ENCODE results near the gene SPAG8. TPM values are rescaled to one million over a fixed set of nuclear protein-coding genes. Genes with fewer than 3 reads are reported as not detected.

The SPAG8 gene
- total and polyA plus RNA-seq, 8 donors: 1.8 to 13.8 (median 8.1) TPM

GRCh38 chr9:35759795-35760194 is 52.3 kb downstream of the SPAG8 start:
- Histone ChIP-seq H3K27ac (no peak overlapping the region), H3K36me3 (peaks cover 0 to 4% of the 10 kb centered on the region in 2 donors), H3K4me3 (no peak overlapping the region), H3K4me1 (peaks cover 4 to 34% of the 10 kb centered on the region in 2 donors), H3K9me3 (no peaks in the 10 kb centered on the region), H3K27me3 (no peaks in the 10 kb centered on the region)
- intact Hi-C loops (cut with DNase I): no loop called here
- ATAC-seq: no peak
- TF ChIP-seq CTCF (IDR thresholded peaks at IDR 0.05): no peak
- no peak for DNase-seq

Other genes with a start within 250 kb of the SPAG8 start
- gene TESK1, start 207.0 kb downstream of the SPAG8 start, total RNA-seq: 10 to 100 TPM; 40.6 to 44.6 TPM
- gene TESK1, start 207.0 kb downstream of the SPAG8 start, polyA plus RNA-seq (ENCODE audit: insufficient read length in 6 of 6): 10 to 100 TPM; 30.8 to 44.2 (median 39.8) TPM
- 1 to 10 TPM; 3.4 to 4.0 TPM for gene CD72, start 193.8 kb downstream of the SPAG8 start, total RNA-seq
- gene CD72, start 193.8 kb downstream of the SPAG8 start, polyA plus RNA-seq (ENCODE audit: insufficient read length in 6 of 6): 1 to 10 TPM; 3.2 to 4.3 (median 3.7) TPM
- 1 to 10 TPM in 1 of 2 donors, under 1 TPM in 1; 0.99 to 2.4 TPM for gene SIT1, start 161.3 kb downstream of the SPAG8 start, total RNA-seq
- under 1 TPM; 0.27 to 0.65 (median 0.45) TPM for gene SIT1, start 161.3 kb downstream of the SPAG8 start, polyA plus RNA-seq (ENCODE audit: insufficient read length in 6 of 6)
- over 10,000 TPM; 27,227 to 27,465 TPM for gene RMRP, start 154.2 kb downstream of the SPAG8 start, total RNA-seq
- gene RMRP, start 154.2 kb downstream of the SPAG8 start, polyA plus RNA-seq (ENCODE audit: insufficient read length in 6 of 6): not detected
- 10 to 100 TPM; 24.7 to 25.6 TPM for gene CCDC107, start 154.0 kb downstream of the SPAG8 start, total RNA-seq
- gene CCDC107, start 154.0 kb downstream of the SPAG8 start, polyA plus RNA-seq (ENCODE audit: insufficient read length in 6 of 6): 10 to 100 TPM in 5 of 6 donors, 1 to 10 TPM in 1; 9.2 to 18.2 (median 11.3) TPM
- gene ARHGEF39, start 147.1 kb downstream of the SPAG8 start, total RNA-seq: 1 to 10 TPM; 1.5 to 3.1 TPM
- gene ARHGEF39, start 147.1 kb downstream of the SPAG8 start, polyA plus RNA-seq (ENCODE audit: insufficient read length in 6 of 6): 10 to 100 TPM in 4 of 6 donors, 1 to 10 TPM in 2; 7.6 to 17.7 (median 11.2) TPM
- gene CA9, start 138.3 kb downstream of the SPAG8 start, total RNA-seq: under 1 TPM in 1 of 2 donors, not detected in 1; 0.26 TPM
- 1 to 10 TPM in 4 of 6 donors, under 1 TPM in 2; 0.86 to 1.8 (median 1.3) TPM for gene CA9, start 138.3 kb downstream of the SPAG8 start, polyA plus RNA-seq (ENCODE audit: insufficient read length in 6 of 6)
- 100 to 1,000 TPM; 145 to 211 TPM for gene TPM2, start 122.3 kb downstream of the SPAG8 start, total RNA-seq
- gene TPM2, start 122.3 kb downstream of the SPAG8 start, polyA plus RNA-seq (ENCODE audit: insufficient read length in 6 of 6): 100 to 1,000 TPM; 167 to 261 (median 192) TPM
- gene TLN1, start 80.1 kb downstream of the SPAG8 start, total RNA-seq: 100 to 1,000 TPM; 314 to 471 TPM
- 100 to 1,000 TPM; 152 to 206 (median 174) TPM for gene TLN1, start 80.1 kb downstream of the SPAG8 start, polyA plus RNA-seq (ENCODE audit: insufficient read length in 6 of 6)
- 10 to 100 TPM; 39.3 to 42.4 TPM for gene CREB3, start 79.6 kb downstream of the SPAG8 start, total RNA-seq
- gene CREB3, start 79.6 kb downstream of the SPAG8 start, polyA plus RNA-seq (ENCODE audit: insufficient read length in 6 of 6): 10 to 100 TPM; 31.2 to 42.3 (median 38.7) TPM
- 10 to 100 TPM; 63.3 to 71.4 TPM for gene GBA2, start 63.0 kb downstream of the SPAG8 start, total RNA-seq
- 100 to 1,000 TPM in 1 of 6 donors, 10 to 100 TPM in 5; 85.7 to 113 (median 95.2) TPM for gene GBA2, start 63.0 kb downstream of the SPAG8 start, polyA plus RNA-seq (ENCODE audit: insufficient read length in 6 of 6)
- gene RGP1, start 63.0 kb downstream of the SPAG8 start, total RNA-seq: 10 to 100 TPM; 26.9 to 30.3 TPM
- gene RGP1, start 63.0 kb downstream of the SPAG8 start, polyA plus RNA-seq (ENCODE audit: insufficient read length in 6 of 6): 10 to 100 TPM; 23.0 to 32.1 (median 29.5) TPM
- 1 to 10 TPM in 1 of 2 donors, not detected in 1; 1.1 TPM for gene MSMP, start 58.0 kb downstream of the SPAG8 start, total RNA-seq
- 1 to 10 TPM in 1 of 6 donors, not detected in 5; 1.2 TPM for gene MSMP, start 58.0 kb downstream of the SPAG8 start, polyA plus RNA-seq (ENCODE audit: insufficient read length in 6 of 6)
- gene NPR2, start 20.7 kb downstream of the SPAG8 start, total RNA-seq: 10 to 100 TPM; 17.6 to 21.9 TPM
- 10 to 100 TPM; 40.9 to 58.6 (median 47.9) TPM for gene NPR2, start 20.7 kb downstream of the SPAG8 start, polyA plus RNA-seq (ENCODE audit: insufficient read length in 6 of 6)
- gene HINT2, start 2.8 kb upstream of the SPAG8 start, total RNA-seq: 10 to 100 TPM; 29.3 to 45.3 TPM
- gene HINT2, start 2.8 kb upstream of the SPAG8 start, polyA plus RNA-seq (ENCODE audit: insufficient read length in 6 of 6): 10 to 100 TPM; 26.3 to 43.8 (median 32.9) TPM
- not detected for gene FAM221B, start 16.5 kb upstream of the SPAG8 start, total RNA-seq
- under 1 TPM; 0.24 to 0.90 (median 0.39) TPM for gene FAM221B, start 16.5 kb upstream of the SPAG8 start, polyA plus RNA-seq (ENCODE audit: insufficient read length in 6 of 6)
- 10 to 100 TPM in 1 of 2 donors, 1 to 10 TPM in 1; 6.4 to 12.7 TPM for gene TMEM8B, start 17.0 kb upstream of the SPAG8 start, total RNA-seq
- 10 to 100 TPM; 25.3 to 30.7 (median 27.2) TPM for gene TMEM8B, start 17.0 kb upstream of the SPAG8 start, polyA plus RNA-seq (ENCODE audit: insufficient read length in 6 of 6)
- not detected for gene OR13J1, start 58.1 kb upstream of the SPAG8 start, total RNA-seq
- gene OR13J1, start 58.1 kb upstream of the SPAG8 start, polyA plus RNA-seq (ENCODE audit: insufficient read length in 6 of 6): under 1 TPM in 1 of 6 donors, not detected in 5; 0.10 TPM
- gene HRCT1, start 93.9 kb upstream of the SPAG8 start, total RNA-seq: 1 to 10 TPM; 3.1 TPM
- under 1 TPM in 5 of 6 donors, not detected in 1; 0.29 to 0.80 (median 0.55) TPM for gene HRCT1, start 93.9 kb upstream of the SPAG8 start, polyA plus RNA-seq (ENCODE audit: insufficient read length in 6 of 6)
- gene SPAAR, start 97.2 kb upstream of the SPAG8 start, total RNA-seq: 1 to 10 TPM; 5.4 to 6.8 TPM
- gene SPAAR, start 97.2 kb upstream of the SPAG8 start, polyA plus RNA-seq (ENCODE audit: insufficient read length in 6 of 6): 1 to 10 TPM; 2.9 to 4.2 (median 3.4) TPM
- under 1 TPM in 1 of 2 donors, not detected in 1; 0.32 TPM for gene OR2S2, start 145.9 kb upstream of the SPAG8 start, total RNA-seq
- not detected for gene OR2S2, start 145.9 kb upstream of the SPAG8 start, polyA plus RNA-seq (ENCODE audit: insufficient read length in 6 of 6)
- gene RECK, start 224.7 kb upstream of the SPAG8 start, total RNA-seq: 10 to 100 TPM; 18.5 to 20.7 TPM
- 10 to 100 TPM; 22.0 to 23.7 (median 23.0) TPM for gene RECK, start 224.7 kb upstream of the SPAG8 start, polyA plus RNA-seq (ENCODE audit: insufficient read length in 6 of 6)